ENCODE results near the gene ACVR1C. TPM values are rescaled to one million over a fixed set of nuclear protein-coding genes. Genes with fewer than 3 reads are reported as not detected.

Gene ACVR1C
- total RNA-seq, 2 donors from 2014 or later: 0.67 to 1.1 TPM

- no peaks in the 10 kb centered on the region for H3K27me3 ChIP-seq
- H3K4me3 ChIP-seq: no peak overlapping the region
- peak; percentile 68 for DNase-seq (ENCODE audit: low spot score)
- TF ChIP-seq CTCF (IDR thresholded peaks at IDR 0.05): peak; percentile 31 to 84
- H3K4me1 ChIP-seq: peaks cover 0 to 6% of the 10 kb centered on the region in 2 donors
- H3K27ac ChIP-seq: no peak overlapping the region
- H3K36me3 ChIP-seq: no peaks in the 10 kb centered on the region
- no peaks in the 10 kb centered on the region for H3K9me3 ChIP-seq
Observed at GRCh38 chr2:157492189-157492773, 136.4 kb downstream of the ACVR1C start.

GRCh38 chr2:157489983-157490382 is 138.7 kb downstream of the ACVR1C start:
- Histone ChIP-seq H3K4me1 (peaks cover 0 to 6% of the 10 kb centered on the region in 2 donors), H3K27ac (no peak overlapping the region), H3K27me3 (no peaks in the 10 kb centered on the region), H3K9me3 (no peaks in the 10 kb centered on the region), H3K4me3 (no peak overlapping the region), H3K36me3 (no peaks in the 10 kb centered on the region)
- no peak for TF ChIP-seq CTCF (IDR thresholded peaks at IDR 0.05)
- no peak for DNase-seq (ENCODE audit: low spot score)

- TF ChIP-seq CTCF (IDR thresholded peaks at IDR 0.05): no peak
- Histone ChIP-seq H3K9me3 (no peaks in the 10 kb centered on the region), H3K4me1 (peaks cover 0 to 6% of the 10 kb centered on the region in 2 donors), H3K36me3 (no peaks in the 10 kb centered on the region), H3K27ac (no peak overlapping the region), H3K4me3 (no peak overlapping the region), H3K27me3 (no peaks in the 10 kb centered on the region)
- no peak for DNase-seq (ENCODE audit: low spot score)
Observed at GRCh38 chr2:157488877-157489276, 139.8 kb downstream of the ACVR1C start.

- DNase-seq (ENCODE audit: low spot score): no peak
- H3K4me1 ChIP-seq: peaks cover 0 to 6% of the 10 kb centered on the region in 2 donors
- H3K36me3 ChIP-seq: no peaks in the 10 kb centered on the region
- H3K9me3 ChIP-seq: no peaks in the 10 kb centered on the region
- no peak for TF ChIP-seq CTCF (IDR thresholded peaks at IDR 0.05)
- H3K27me3 ChIP-seq: no peaks in the 10 kb centered on the region
- no peak overlapping the region for H3K4me3 ChIP-seq
- no peak overlapping the region for H3K27ac ChIP-seq
Observed at GRCh38 chr2:157487747-157488146, 140.9 kb downstream of the ACVR1C start.

- no peak overlapping the region for H3K4me3 ChIP-seq
- H3K27me3 ChIP-seq: no peaks in the 10 kb centered on the region
- no peaks in the 10 kb centered on the region for H3K36me3 ChIP-seq
- H3K27ac ChIP-seq: no peak overlapping the region
- no peaks in the 10 kb centered on the region for H3K9me3 ChIP-seq
- no peak for TF ChIP-seq CTCF (IDR thresholded peaks at IDR 0.05)
- no peak for DNase-seq (ENCODE audit: low spot score)
- peaks cover 0 to 6% of the 10 kb centered on the region in 2 donors for H3K4me1 ChIP-seq
Observed at GRCh38 chr2:157487271-157487610, 141.4 kb downstream of the ACVR1C start.
